Fibroblast of lung (primary cell): ENCODE results near the gene HARS2.

Experiments used
- CTCF ChIP-seq, 2 donors: IDR thresholded peaks in 1 of 2; conservative IDR thresholded peaks in 1 of 2; 1 replicate in 1 of 2; 2 replicates in 1 of 2; pipeline ENCODE4 v1.5.1; 2011 to 2012; ENCODE audit warnings: low read length in 2 of 2, control low read depth in 1 of 2, inconsistent platforms in 1 of 2, low read depth in 1 of 2, mild to moderate bottlenecking in 1 of 2
- EZH2 ChIP-seq: IDR thresholded peaks from 2 replicates; pipeline ENCODE4 v1.5.1; 2012; ENCODE audit warnings: low read length, control low read depth, mild to moderate bottlenecking; ENCODE audit errors: missing control alignments

- TF ChIP-seq CTCF (conservative IDR thresholded peaks at IDR 0.05 in 1 of 2, IDR thresholded peaks at IDR 0.05 in 1 of 2; ENCODE audit: low read depth in 1 of 2, low read length in 2 of 2) (no peak), EZH2 (no peak)
These were observed 16.6 kb upstream of the HARS2 start for GRCh38 chr5:140674629-140675028.
